Glomerular visceral epithelial cell (primary cell): ENCODE measurements around the gene ALPK1.
"Not testable (repeated sequence)": the region's sequence is repeated elsewhere in the genome, so short reads cannot be mapped to it uniquely, and the experiment has no call there.

Experiments used
- DNase-seq: peaks from one replicate; pipeline ENCODE4 v3.0.0-alpha.2; 2016; ENCODE audit errors: extremely low spot score

Gene ALPK1

DNA sequence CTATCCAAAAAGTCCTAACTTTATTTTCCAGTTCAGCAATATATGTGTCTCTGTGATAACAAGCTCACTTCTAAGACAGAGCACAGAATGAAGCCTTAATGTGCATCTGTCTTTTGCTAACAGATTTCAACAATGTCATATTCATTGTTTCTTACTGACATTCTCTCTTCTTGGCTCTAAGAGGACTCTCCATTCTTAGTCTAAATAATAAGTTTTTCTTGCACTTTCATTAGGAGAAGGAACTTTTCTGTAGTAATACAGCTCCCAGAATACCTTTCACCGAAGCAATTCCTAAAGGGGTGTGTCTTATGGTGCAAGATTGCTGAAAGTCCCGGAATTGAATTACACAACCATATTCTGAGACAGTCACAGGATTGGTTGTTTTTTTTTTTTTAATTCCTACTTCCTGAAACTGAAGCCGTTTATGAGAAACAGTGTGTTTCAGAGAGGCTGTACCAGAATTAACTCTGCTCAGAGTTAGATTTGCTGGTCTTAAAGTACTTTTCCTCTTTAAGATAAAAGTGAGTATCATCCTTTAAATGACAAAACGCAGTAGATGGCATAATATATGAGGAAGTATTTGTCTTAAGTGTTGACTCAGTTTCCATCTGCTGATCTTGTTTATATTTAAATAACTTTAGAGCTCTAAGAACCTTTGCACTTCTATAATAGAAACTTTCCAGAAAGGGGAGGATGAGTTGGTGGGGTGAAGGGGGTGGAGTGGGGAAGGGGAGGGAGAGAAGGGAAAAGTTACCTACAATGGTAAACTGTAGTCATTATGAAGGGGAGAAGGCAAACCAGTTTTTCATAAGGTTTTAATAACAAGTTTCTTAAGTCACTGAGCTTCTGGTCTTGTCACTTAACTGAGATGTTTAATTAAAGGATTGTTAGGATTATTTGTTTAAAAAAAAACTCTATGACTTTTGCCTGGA is at the start of gene ALPK1:
ALPK1 (plus strand) TSS at position 421 of the 932 bp plus-strand sequence.
- DNase-seq = peak; percentile 78

DNA sequence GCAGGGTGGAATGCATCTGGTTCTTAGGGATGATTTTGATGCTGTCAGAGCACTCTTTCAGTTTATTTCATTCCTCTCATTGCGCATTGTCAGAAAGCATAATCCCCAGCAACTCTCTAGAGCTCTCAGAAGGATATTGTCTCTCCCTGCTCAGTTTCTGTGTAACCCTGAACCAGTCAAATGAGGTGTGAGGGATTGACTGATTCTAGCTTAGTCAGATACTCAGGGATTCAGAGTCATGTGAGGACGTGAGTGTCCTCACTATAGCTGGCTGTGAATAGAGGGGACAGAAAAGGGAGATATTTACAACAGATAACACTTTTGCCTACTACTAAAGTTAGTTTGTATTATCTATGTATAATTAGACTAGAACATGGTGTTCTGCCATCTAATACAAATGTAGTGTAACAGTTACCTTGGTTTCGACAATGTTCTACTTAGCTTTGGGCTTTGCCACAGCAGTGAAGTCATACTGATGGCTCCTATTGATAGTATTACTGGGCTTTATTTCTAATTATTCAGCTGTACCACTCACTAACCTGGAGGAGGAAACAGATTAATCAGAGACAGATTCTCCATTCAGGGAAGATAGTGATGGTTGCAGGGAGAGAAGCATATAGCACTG is 46.0 kb upstream of the ALPK1 start:
- DNase-seq = no peak

DNA sequence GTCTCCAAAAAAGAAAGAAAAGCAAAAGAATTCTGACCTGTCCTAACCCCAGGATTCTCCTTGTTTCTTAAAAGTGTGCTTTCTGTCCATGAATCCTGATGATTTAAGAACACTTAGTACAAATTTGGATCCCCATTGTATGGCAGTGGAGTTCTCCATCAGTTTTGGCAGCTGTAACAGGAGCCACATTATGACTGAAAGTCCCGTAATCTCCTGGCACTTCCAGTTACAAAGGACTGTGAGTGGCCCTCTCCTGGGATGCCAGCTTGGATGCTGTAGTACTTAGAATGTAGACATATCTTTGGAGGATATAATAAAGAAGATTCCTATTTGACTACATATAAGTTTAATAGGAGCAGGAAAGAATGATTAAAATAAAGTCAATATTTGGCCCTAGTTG is 44.9 kb upstream of the ALPK1 start:
- no peak for DNase-seq

DNA sequence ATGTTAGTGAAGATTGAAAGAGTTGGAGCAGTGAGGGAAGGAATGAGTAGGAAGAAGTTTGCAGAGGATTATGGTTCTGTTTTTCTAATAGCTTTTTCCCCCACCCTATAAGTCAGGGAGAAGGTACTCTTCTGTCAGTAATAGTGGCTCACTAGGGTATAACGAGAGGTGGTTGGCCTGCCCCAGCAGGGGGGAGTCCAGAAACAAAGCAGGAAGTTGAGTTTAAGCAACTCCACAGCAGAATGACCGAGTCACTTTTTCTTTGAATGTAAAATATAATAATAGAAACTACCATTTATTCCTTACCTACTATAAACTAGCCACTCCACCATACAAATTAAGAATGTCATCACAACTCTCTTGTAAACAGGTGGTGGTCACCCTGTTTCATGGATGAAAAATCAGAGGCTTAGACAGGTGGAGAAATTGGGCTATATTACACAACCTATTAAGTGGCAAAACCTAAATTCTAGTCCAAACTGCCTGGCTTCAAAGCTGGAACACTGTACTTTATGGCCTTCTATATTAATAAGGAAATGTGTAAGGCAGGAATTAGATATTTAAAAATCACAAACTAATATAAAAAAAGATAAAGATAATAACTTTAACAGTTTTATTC is 43.7 kb upstream of the ALPK1 start:
- DNase-seq = no peak

DNA sequence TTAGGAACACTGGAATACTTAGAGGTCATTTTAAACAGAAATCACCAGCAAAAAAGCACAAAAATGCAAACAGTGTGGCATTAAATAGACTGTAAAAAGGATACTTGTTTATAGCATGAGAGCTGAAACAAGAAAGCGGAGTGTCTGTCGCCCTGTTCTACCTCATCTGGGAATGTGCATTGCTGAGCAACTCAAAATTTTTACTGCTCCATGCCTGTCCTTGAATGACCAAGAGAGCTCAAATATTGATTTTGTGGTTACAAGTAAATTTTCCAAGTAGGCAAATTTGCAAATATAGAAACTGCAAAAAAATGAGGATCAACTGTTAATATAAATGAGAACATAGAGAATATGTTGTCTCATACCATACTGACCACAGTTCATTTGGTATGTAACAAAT is 40.1 kb upstream of the ALPK1 start:
- no peak for DNase-seq

DNA sequence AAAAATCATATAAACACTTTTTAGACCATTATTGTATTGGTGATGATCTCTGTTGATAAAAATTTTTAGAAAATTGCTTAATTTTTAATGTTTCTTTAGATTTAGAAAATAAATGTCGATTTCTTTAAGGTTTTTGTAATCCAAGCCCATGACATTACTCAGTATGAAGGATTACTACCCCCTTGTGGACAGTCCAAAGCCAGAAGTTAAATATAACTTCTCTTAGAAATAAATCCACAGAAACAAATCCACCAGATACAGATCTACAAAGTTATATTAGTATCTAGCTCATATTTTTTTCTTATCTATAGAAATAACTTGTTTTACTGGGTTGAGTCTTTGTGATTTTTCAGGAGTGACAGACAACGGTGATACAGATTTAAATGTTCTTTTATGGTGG is 30.3 kb upstream of the ALPK1 start:
- no peak for DNase-seq

DNA sequence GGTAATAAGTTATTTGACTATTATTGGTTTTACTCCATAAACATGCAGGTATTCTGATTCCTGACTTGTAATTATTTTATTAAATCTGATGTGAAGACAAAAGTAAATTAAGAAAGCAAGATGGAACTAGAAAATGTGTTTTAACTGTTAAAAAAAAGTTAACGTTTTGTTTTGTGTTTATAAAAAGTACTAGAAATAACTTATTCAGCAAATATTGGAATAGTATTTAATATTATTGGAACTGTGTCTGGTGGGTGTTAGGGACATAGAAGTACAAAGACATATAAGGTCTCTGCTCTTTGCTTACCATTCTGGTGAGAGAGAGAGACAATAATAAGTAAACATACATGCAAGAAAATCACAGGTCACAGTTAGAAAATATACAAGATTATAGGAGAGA is 27.1 kb upstream of the ALPK1 start:
- DNase-seq = no peak

DNA sequence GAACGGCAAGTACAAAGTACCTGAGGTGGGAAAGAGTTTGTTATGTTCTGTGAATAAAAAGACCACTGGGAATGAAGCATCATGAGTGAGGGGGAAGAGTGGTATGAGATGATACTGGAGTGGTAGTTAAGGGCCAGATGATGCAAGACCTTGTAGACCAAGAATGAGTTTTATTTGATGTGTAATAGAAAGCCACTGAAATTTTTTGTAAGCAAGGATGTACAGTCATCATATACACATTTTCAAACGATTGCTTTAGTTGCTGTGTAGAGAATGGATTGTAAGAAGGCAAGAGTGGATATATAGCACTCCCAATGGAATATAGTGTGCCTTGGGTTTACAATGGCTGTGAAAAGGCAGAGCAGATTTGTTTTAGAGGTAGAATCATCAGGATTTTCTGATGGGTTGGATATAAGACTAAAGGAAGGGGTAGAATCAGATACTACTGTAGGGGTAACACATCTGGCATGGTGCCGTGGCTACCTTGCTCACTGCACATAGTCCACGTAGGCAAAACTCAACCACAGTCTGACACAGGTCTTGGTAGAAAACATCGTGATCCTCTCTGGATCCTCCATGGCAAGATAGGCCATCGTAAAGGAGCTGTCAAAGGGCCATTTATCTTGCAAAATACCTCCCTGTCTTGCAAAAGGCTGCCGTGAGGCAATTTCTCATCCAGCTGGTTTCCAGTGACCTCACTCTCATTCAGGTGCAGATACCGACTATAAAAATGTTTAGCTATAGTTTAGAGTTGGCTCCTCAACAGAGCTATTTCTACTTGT is 26.3 kb upstream of the ALPK1 start:
- DNase-seq = no peak

DNA sequence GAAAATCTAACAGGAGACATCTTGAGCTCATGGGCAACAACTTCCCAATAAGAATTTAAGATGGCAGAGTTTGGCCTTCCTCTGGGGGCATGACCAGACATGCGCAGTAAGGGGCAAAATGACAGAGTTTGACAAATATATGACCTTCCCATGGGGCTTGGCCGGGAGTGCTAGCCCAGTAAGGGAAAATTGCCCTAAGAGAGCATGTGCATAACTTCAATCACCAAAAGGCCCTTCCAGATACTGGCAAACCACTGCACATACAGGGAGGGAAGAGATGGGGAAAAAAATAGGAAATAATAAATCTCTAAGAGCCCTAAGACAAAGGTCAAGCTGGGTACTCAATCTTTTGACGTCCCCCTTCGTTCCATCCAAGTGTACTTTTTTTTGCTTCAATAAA is 24.9 kb upstream of the ALPK1 start:
- no peak for DNase-seq

DNA sequence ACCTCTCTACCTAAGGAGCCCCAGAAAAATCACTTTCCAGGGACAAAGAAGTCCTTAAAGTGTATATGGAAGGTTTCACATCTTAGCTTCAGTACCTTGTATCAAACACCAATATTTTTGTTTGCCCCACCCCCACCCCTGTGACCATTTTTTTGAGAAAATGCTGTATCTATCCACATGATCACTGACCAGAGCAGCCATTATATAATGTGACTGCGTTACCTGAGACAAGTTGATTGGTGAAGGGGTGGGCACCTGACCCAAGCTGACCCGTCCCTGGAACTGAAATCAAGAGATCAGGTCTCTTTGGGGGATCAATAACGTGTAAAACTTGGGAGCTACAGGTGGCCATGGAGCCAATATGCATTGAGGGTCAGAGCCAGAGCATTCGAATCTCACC is 22.2 kb upstream of the ALPK1 start:
- no peak for DNase-seq

DNA sequence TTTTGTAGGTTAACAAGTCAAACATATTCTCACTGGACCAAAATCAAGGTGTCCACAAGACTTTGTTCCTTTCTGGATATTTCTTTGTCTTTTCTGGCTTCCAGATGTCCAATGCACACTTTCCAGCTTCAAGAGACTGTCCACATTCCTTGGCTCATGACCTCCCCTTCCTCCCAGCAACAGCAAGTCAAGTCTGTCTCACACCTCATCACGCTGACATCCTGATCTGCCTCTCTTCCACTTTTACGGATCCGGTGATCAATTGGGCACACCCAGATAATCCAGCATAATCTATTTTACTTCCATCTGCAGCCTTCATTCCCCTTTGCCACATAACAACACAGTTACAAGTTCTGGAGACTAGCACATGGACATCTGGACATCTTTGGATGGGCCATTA is 21.1 kb upstream of the ALPK1 start:
- no peak for DNase-seq

DNA sequence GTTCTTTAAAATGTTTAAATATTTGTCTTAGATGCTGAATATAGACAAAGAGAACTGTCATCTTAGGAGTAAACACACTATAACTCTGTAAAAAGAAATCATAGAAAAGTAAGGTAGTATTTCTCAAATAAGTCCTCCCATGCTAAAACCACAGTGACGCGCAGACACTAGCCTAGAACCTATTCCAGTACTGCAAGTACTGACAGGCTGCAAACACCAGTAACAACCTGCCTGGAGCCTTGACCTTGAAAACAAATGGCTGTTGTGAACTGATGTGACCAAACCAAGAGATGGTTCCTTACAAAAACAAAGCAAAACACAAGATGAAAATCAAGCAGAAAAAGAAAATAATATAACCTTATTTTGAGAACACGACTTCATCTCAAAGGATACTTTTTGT is 19.9 kb upstream of the ALPK1 start:
- DNase-seq = no peak

DNA sequence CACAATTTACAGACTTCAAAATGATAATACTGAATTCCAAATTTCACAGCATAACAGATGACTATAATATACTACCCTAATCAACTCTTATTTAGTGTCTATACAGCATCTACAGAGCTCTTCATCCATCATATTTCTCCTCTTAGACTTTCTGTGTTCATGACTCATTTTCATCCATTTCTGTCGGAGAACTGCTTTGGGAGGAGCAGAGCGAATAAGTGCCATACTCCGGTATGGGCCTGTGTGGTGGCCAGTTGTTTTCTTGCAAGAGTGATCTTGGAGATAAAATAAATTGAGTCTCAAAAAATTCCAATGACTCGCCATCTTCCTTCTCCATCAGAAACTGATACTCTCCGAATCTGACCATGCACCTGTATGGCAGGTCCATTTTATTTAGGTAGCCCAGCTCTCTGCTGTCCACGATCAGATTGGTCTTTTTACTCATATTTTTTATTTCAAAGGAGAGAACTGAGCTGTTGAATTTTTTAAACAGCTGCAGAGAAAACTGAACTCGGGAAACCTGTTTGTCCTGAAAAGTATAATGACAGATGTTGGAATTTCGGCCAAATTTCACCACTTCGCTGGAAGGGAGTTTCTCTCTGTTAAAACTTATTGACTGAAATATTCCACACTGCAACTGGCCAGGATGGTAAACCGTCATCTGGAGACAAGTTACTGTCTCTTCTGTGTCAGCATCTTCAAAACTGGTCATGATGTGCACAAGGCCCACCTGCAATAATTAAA is 19.3 kb upstream of the ALPK1 start:
- no peak for DNase-seq

DNA sequence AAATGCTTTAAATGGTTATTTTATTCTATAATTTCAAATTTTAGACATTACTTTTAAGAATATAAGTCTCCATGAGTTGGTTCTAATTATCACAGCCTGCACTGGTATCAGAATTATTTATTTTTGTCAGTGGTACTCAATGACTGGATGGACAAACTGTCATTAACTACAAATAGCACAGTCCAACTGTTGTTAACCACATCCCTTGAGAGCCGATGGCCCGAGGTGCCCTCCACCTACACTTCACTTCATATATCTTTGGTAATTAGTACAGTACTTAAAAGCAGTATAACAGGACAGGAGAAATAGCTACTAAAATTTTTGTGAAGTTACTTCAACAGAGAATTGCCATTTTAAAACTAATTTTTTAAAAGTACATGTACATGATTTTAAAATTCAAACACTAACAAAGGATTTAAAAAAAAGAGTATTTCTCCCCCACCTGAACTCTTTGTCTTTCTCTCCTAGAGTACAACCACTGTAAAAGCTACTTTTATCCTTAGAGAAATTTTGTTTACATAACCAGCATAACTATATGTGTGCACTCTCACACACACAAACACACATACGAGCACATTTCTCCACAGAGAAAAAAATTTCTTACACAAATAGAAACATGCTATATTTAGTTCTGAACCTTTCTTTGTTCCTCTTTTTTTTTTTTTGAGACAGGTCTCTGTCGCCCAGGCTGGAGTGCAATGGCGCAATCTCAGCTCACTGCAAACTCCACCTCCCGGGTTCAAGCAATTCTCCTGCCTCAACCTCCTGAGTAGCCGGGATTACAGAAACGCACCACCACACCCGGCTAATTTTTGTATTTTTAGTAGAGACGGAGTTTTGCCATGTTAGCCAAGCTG is 17.9 kb upstream of the ALPK1 start:
- no peak for DNase-seq

DNA sequence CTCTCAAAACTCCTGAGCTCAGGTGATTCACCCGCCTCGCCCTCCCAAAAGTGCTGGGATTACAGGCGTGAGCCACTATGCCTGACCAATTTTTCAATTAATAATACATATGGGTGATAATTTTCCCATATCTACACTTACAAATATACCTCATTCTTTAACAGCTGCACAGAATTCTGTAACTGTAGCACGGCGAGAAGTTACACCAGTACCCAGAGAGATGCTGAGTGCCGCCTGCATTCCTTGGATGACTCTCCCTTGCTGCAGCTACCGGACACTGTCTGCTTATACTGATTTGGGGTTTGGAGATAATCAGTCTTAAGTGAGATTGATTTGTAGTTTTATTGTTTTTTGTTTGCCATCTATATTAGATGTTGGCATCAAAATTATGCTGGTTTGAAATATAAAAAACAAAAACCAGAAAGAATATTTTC is 17.3 kb upstream of the ALPK1 start:
- no peak for DNase-seq

DNA sequence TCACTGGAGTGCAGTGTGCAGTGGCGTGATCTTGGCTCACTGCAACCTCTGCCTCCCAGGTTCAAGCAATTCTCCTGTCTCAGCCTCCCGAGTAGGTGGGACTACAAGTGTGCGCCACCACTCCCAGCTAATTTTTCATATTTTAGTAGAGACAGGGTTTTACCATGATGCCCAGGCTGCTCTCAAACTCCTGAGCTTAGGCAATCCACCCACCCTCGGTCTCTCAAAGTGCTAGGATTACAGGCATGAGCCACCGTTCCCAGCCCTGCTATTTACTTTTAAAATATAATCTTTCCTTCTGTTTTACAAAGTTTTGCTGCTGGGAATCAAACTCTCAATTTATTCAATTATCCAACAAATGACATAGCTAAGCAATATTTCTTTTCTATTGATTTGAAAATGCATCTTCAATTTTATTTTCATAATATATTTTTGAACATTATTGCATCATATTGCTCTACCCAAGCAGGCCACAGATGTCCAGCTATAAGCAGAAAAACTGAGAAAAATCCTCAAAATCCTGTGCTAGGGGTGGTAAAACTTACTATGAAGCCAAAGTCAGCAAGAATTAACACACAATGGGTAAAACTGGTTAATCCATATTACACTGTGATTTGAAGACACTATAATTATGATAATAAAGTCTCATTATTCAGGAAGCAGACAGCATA is 16.6 kb upstream of the ALPK1 start:
- no peak for DNase-seq

DNA sequence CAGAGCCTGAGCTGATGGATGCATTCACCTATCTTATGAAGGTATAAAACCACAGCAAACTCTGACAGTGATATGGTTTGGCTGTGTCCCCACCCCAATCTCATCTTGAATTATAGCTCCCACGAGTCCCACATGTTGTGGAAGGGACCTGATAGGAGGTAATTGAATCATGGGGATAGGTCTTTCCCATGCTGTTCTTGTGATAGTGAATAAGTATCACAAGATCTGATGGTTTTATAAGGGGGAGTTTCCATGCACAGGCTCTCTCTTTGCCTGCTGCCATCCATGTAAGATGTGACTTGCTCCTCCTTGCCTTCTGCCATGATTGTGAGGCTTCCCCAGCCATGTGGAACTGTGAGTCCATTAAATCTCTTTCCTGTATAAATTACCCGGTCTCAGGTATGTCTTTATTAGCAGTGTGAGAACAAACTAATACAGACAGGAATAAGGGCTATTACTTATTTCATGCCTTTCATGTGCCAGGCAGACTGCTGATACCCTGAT is 15.2 kb upstream of the ALPK1 start:
- DNase-seq = not testable (repeated sequence)

DNA sequence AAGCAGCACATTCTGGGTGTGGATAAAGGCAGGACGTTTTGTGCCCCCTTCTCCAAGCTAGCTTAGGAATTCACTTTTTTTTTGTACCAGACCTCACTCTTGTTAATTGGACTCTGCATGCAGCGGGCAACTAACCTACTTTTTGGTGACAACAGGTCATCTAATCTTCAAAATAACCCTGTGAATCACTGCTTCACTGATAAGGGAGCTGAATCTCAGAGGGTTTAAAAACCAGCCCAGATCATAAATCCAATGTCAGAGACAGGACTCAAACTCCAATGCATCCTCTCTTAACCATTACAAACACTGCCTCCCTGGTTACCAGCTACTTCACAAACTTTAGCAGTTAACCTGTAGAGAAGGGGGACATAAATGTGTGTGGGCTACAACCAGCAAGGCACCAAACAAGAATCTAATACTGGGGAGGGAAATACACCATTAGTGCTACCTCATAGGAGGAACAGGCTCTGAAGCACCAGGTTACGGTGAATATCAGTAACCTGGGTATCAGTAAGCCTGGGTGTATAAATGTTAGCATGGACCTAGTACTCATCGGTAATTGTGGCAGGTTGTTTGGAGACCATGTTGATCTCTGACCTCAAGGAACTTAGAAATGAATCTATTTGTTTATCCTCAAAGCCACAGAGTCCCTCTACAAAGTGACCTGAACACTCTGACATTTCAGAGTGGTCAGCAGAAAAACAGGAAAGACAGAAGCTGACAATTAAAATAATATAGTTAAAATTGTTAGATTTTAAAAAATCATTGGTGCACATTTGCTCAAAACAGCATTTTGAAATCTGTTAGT is 14.1 kb upstream of the ALPK1 start:
- no peak for DNase-seq

DNA sequence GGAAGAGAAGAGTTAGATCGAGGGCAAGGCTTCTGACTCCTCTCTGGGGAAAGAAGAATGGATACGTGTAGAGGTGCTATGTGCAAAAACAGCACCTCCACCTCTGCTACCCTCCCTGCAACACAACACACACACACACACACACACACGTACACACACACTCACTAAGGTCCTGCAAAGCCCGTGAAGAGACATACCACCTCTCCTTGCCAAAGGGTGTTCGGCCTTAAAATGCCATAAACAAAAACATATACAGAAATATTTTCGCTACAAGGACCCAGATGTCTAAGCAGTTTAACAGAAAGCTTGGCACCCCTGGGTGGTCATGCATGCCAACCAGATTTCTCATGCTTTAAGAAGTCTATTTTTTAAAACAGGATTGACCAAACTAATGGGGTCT is 13.0 kb upstream of the ALPK1 start:
- no peak for DNase-seq
